SJCRH30 (cell line): ENCODE results near the gene ETV6. TPM values are rescaled to one million over a fixed set of nuclear protein-coding genes. Genes with fewer than 3 reads are reported as not detected.

ENCODE experiments used
- DNase-seq, 2 experiments: peaks; one replicate each; pipeline ENCODE4 v3.0.0-alpha.2; 2015 to 2020
- H3K27ac ChIP-seq: fragments of 250-450 bp; sonication (Bioruptor Pico); 2 replicates; pipeline ENCODE4 v1.5.1; 2020; ENCODE audit warnings: mild to moderate bottlenecking, moderate library complexity
- H3K27me3 ChIP-seq: fragments of 250-450 bp; sonication (Bioruptor Pico); 2 replicates; pipeline ENCODE4 v1.5.1; 2020; ENCODE audit warnings: mild to moderate bottlenecking, moderate library complexity
- H3K36me3 ChIP-seq: fragments of 250-450 bp; sonication (Bioruptor Pico); 2 replicates; pipeline ENCODE4 v1.5.1; 2020; ENCODE audit warnings: mild to moderate bottlenecking, moderate library complexity
- H3K4me1 ChIP-seq: fragments of 250-450 bp; sonication (Bioruptor Pico); 2 replicates; pipeline ENCODE4 v1.5.1; 2020; ENCODE audit warnings: mild to moderate bottlenecking, moderate library complexity
- H3K4me3 ChIP-seq: fragments of 250-450 bp; sonication (Bioruptor Pico); 2 replicates; pipeline ENCODE4 v1.5.1; 2020; ENCODE audit warnings: mild to moderate bottlenecking, moderate library complexity
- H3K9me3 ChIP-seq: fragments of 250-450 bp; sonication (Bioruptor Pico); replicated peaks from 2 replicates; pipeline ENCODE4 v1.5.1; 2020; ENCODE audit warnings: mild to moderate bottlenecking, moderate library complexity
- total RNA-seq: library from RNA; depleted of rRNA; stranded (reverse); fragments of >200 nt; shearing (Covaris generic); gene quantifications from 2 replicates; pipeline ENCODE4 v1.2.3, GENCODE V29; 2014

The ETV6 gene
- total RNA-seq, 1 experiment from 2014 or later = 5.6 TPM

DNA sequence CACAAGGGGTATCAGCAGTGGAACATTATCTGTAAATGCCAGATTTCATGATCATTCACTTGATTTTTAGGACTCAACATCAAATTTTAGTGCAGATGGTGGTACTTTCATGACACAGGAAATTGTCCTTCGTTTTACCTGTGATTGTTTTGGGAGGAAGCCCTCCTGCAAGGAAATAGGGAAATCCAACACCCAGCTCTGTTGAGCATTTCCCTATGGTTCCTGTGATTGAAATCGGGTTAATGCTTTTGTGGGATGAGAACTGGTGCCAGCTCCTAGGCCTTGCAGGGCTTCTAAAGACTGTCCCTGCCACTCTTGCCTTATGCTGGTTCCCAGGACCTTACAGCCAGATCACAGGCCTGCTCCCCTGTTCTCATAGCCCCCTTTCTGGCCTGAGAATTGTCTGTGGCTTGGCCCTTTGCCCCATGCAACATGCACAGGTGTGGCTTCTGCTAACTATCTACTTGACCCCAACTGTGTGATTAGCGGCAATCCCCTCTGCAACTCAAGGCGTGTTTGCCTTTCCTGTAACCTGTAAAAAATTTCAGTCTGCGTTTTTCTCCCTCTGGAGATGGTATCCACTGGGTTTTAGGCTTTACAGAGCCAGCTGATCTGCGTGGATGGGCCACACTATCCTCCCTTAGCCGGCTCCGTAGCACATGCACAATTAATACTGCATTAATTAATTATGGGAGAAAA is 112.5 kb downstream of the ETV6 start:
- peaks cover 25% of the 10 kb centered on the region for H3K4me1 ChIP-seq
- no peaks in the 10 kb centered on the region for H3K36me3 ChIP-seq
- H3K9me3 ChIP-seq = no peaks in the 10 kb centered on the region
- H3K4me3 ChIP-seq = no peak overlapping the region
- H3K27ac ChIP-seq = no peak overlapping the region
- no peaks in the 10 kb centered on the region for H3K27me3 ChIP-seq
- DNase-seq = no peak

DNA sequence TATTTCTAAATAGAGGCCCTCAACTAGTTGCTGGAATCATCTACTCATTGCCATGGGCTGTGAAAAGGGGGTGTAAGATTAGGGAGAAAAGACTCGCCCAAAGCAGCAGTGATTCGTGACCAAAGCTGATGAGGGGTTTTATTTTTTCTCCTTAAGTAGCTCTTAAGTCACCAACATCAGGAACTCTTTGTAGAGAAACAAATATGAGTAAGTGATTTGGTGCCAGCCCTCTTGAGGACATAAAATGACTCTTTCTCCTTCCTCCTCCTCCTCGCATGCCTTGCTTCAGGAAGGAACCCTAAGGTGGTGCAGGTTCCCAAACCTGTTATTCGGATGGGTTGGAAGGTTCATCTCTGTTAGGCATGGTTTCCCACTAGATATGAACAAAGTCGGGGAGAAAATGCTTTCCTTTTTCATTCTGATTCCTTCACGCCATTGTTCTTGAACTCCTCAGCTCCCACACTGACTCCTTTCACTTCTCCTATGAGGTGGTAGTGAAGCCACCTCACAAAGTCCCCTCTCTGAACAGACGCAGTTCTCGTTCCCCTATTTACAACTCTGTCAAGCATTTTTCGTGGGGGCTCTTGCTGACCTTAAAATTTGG is 113.4 kb downstream of the ETV6 start:
- H3K27me3 ChIP-seq = no peaks in the 10 kb centered on the region
- H3K4me1 ChIP-seq = peaks cover 25% of the 10 kb centered on the region
- H3K4me3 ChIP-seq = no peak overlapping the region
- no peaks in the 10 kb centered on the region for H3K36me3 ChIP-seq
- DNase-seq = no peak
- H3K9me3 ChIP-seq = no peaks in the 10 kb centered on the region
- H3K27ac ChIP-seq = no peak overlapping the region

DNA sequence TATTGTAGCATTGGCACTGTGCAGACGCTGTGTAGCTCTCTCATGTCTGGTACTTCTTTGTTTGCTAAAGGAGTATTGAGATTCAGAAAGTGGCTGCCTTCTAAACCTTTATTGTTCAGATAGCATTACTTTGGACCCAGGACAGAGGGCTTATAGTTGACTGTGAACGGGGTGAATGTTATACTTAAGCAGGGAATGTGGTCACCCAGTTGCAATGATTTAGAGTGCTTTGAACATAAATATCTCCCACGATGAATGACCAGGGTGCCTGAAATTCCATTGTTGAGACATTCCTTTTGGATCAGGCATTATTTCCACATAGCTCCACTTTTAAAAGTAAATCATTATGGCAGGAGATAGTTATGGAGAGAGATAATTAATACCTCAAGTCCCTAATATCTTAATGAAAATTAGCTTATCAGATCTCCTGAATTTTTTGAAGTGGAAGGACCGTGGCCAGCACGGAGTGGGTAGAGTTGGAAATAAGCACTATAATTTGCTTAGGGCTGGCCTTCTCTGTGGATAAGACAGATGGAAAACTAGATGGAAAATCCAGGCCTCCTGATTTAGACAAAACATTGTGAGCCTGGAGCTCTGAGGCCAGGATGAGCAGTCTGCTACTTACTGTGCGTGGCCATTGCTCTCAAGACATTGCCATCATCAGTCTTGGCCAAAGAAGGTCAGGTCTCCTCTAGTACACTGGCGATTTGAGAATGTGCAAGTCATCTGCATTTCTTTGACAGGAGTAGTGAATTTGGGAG is 114.5 kb downstream of the ETV6 start:
- Histone ChIP-seq H3K4me3 (no peak overlapping the region), H3K9me3 (no peaks in the 10 kb centered on the region), H3K4me1 (peaks cover 25% of the 10 kb centered on the region), H3K27me3 (no peaks in the 10 kb centered on the region), H3K36me3 (no peaks in the 10 kb centered on the region), H3K27ac (no peak overlapping the region)
- DNase-seq = no peak

- Histone ChIP-seq H3K4me3 (no peak overlapping the region), H3K4me1 (peaks cover 25% of the 10 kb centered on the region), H3K36me3 (no peaks in the 10 kb centered on the region), H3K9me3 (no peaks in the 10 kb centered on the region), H3K27me3 (no peaks in the 10 kb centered on the region), H3K27ac (peak overlapping the region; percentile 22; the same call in 1 of the 2 replicates)
- DNase-seq = no peak
Observed at GRCh38 chr12:11764837-11765236, 115.4 kb downstream of the ETV6 start.

DNA sequence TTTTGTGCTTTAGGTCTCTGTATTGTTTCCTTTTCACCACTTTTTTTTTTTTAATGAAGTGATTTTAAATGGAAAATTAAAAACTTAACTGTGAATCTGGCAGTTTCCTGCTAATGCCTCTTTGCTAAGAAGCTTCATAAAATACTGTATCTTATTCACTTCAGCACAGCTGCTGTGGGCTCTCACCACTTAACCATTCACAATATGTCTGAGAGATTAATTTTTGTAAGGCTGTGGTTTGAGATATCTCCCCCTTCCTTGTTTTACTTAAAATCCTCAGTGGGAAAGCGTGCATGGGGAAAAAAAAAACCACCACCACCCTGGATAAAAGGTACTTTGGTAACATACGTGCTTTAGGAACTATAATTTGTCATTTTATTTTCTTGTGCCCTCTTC is 115.9 kb downstream of the ETV6 start:
- Histone ChIP-seq H3K36me3 (no peaks in the 10 kb centered on the region), H3K27ac (peak overlapping the region; percentile 36; the same call in 1 of the 2 replicates), H3K27me3 (no peaks in the 10 kb centered on the region), H3K4me3 (no peak overlapping the region), H3K9me3 (no peaks in the 10 kb centered on the region), H3K4me1 (peaks cover 25% of the 10 kb centered on the region)
- DNase-seq = peak in 1 of 2 experiments; percentile 45

DNA sequence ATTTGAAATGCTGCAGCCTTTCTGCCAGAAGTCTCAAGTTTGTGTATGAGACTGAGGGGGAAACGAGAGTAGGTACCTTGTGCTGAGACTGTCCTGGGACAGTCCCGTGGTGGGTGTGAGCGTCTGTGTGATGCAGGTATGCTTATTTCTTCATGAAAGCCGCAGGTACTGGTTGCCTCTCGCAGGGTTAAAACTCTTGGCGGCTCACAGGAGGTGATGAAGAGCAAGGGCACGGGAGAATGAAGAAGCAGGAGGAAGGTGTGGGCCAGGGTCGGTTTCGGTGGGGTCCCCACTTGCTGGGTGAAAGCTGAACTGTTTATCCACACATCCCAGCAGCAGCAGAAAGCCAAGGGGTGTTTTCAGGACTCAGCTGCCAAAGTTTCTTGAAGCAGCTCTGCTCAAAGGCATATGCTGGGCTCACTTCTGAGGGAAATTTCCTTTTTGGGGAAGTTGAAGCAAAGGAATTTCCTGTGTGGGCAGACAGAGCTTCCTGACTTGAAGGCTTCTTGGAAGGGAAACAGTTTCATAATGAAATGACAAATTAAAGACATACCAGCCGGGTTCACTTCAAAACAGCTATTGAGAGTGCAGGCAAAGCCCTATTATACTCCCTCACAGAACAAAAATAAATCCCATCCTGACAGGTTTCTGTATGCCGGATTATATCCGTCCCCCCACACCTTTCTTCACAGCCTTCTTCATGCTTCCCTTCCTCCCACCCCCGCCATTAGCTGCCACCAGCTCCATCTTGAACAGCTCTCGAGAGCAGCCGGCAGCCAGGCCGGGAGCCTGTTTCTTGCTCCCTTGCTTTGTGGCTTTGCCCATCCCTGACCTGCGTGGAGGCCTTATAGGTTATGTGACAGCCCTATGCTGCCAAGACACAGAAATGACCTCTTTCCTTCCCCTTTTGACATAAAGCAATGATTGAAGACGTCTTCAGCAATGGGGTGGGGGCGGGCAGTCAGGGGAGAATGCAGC is 116.6 kb downstream of the ETV6 start:
- DNase-seq = no peak
- H3K36me3 ChIP-seq = no peaks in the 10 kb centered on the region
- no peaks in the 10 kb centered on the region for H3K9me3 ChIP-seq
- no peak overlapping the region for H3K4me3 ChIP-seq
- peak overlapping the region; percentile 36; the same call in 1 of the 2 replicates for H3K27ac ChIP-seq
- H3K4me1 ChIP-seq = peaks cover 25% of the 10 kb centered on the region
- H3K27me3 ChIP-seq = no peaks in the 10 kb centered on the region

GRCh38 chr12:11767029-11767724 is 117.7 kb downstream of the ETV6 start:
- Histone ChIP-seq H3K36me3 (no peaks in the 10 kb centered on the region), H3K4me1 (peaks cover 25% of the 10 kb centered on the region)

GRCh38 chr12:11767798-11768197 is 118.3 kb downstream of the ETV6 start:
- no peak for DNase-seq
- Histone ChIP-seq H3K36me3 (no peaks in the 10 kb centered on the region), H3K9me3 (no peaks in the 10 kb centered on the region), H3K27me3 (no peaks in the 10 kb centered on the region), H3K27ac (no peak overlapping the region), H3K4me3 (no peak overlapping the region), H3K4me1 (peaks cover 25% of the 10 kb centered on the region)

More at GRCh38 chr12:11767029-11767724, 117.7 kb downstream of the ETV6 start:
- Histone ChIP-seq H3K27ac (no peak overlapping the region), H3K27me3 (no peaks in the 10 kb centered on the region), H3K9me3 (no peaks in the 10 kb centered on the region), H3K4me3 (no peak overlapping the region)
- no peak for DNase-seq

DNA sequence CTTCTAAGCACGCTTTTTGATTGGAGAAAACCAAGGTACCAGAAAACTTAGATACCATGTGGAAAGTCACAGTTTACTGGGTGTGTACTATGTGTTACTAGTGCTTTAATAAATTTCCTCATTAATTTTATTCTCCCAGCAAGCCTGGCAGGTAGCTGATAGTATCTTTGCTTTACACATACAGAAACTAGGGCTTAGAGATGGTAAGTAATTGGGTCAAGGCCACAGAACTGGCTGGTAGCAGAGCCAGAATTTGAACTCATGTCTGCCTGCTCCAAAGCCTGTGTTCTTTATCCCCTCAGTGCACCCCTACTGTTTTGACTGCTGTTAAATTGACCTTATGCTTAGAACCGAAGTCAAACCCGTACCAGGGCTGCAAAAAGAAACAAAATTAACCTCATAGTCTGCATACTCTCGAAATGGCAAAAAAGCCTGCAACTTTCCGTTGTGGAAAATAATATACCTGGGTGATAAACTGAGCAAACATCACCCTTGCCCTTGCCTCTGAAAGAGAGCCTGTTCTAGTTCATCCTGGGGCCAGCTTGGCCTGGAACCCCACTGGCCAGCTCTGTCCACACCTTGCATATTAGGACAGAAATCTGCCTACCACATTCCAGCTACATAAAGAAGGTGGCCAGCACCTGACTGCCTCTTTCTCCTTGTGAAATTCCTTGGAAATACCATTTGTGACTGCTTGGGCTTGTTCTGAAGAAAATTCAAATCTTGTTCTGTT is 118.9 kb downstream of the ETV6 start:
- Histone ChIP-seq H3K9me3 (no peaks in the 10 kb centered on the region), H3K4me1 (peaks cover 25% of the 10 kb centered on the region), H3K36me3 (no peaks in the 10 kb centered on the region), H3K4me3 (no peak overlapping the region), H3K27me3 (no peaks in the 10 kb centered on the region), H3K27ac (no peak overlapping the region)
- DNase-seq = no peak

DNA sequence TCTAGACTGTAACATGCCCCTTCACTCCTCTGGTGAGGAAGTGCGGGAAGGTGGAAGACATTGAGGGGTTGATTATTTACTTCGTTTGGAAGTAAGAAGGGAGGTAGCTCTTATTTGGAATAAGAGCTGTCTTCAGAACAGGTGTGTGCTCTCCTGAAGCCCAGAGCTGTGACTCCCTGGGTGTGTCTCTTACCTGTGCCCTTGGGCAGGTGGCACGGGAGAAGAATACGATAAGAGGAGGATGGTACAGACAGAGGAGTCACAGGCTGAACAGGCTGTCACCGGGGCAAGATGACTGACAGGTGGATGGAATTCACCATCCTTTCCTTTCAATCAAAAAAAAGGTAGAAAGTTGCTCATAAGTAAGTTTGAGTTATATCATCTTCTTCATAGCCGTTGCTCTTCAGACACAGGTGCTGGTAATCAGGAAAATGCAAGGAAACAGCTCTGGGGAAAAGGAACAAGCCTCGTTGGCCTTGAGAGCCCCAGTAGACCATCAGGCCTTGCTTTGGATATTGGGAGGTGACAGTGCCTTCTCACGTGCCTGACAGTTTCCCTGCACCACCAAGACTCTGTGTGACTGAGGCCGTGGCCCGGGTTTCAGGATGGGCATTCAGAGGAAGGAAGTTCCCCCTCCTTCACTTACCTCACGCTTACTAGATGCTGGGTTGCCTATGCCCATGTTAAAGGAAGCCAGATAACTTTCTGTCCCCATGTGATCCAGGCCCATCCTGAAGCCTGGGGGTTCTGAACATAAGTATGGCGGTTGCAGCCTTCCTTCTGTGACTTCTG is 120.4 kb downstream of the ETV6 start:
- Histone ChIP-seq H3K36me3 (no peaks in the 10 kb centered on the region), H3K27ac (no peak overlapping the region), H3K4me1 (peaks cover 16% of the 10 kb centered on the region), H3K4me3 (no peak overlapping the region), H3K9me3 (no peaks in the 10 kb centered on the region), H3K27me3 (no peaks in the 10 kb centered on the region)
- no peak for DNase-seq

DNA sequence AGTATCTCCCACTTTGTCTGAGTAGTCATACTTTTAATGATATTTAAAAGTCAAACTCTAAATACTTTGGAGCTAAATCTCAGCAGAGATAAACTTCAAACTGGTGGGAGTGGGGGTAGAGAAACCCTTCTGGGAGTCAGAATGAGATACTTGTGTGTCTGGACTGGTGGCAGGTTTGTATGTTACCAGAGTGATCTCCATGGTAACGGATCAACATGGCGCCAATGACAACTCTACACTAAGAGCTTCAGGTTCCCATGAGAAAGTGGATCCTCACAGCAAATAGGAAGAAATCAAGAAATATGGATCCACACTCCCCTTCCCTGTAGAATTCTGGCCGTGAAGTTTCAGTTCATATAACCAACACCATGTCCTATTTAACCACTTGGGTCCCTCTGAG is 121.9 kb downstream of the ETV6 start:
- no peaks in the 10 kb centered on the region for H3K9me3 ChIP-seq
- no peaks in the 10 kb centered on the region for H3K36me3 ChIP-seq
- no peak overlapping the region for H3K4me3 ChIP-seq
- no peak for DNase-seq
- H3K27ac ChIP-seq = no peak overlapping the region
- H3K27me3 ChIP-seq = no peaks in the 10 kb centered on the region
- H3K4me1 ChIP-seq = peaks cover 2% of the 10 kb centered on the region

GRCh38 chr12:11771895-11772502 is 122.5 kb downstream of the ETV6 start:
- Histone ChIP-seq H3K27ac (no peak overlapping the region), H3K27me3 (no peaks in the 10 kb centered on the region), H3K36me3 (no peaks in the 10 kb centered on the region), H3K4me1 (no peaks in the 10 kb centered on the region), H3K9me3 (no peaks in the 10 kb centered on the region), H3K4me3 (no peak overlapping the region)
- DNase-seq = no peak
